HG03520 (cell line): ENCODE data around the gene SEC61G.

Experiments
- ATAC-seq: cut with Tn5 transposase; IDR thresholded peaks from one replicate; pipeline ENCODE4 v1.9.1; 2021; ENCODE audit warnings: mild to moderate bottlenecking, moderate library complexity; ENCODE audit not compliant: unreplicated experiment

The SEC61G gene

DNA sequence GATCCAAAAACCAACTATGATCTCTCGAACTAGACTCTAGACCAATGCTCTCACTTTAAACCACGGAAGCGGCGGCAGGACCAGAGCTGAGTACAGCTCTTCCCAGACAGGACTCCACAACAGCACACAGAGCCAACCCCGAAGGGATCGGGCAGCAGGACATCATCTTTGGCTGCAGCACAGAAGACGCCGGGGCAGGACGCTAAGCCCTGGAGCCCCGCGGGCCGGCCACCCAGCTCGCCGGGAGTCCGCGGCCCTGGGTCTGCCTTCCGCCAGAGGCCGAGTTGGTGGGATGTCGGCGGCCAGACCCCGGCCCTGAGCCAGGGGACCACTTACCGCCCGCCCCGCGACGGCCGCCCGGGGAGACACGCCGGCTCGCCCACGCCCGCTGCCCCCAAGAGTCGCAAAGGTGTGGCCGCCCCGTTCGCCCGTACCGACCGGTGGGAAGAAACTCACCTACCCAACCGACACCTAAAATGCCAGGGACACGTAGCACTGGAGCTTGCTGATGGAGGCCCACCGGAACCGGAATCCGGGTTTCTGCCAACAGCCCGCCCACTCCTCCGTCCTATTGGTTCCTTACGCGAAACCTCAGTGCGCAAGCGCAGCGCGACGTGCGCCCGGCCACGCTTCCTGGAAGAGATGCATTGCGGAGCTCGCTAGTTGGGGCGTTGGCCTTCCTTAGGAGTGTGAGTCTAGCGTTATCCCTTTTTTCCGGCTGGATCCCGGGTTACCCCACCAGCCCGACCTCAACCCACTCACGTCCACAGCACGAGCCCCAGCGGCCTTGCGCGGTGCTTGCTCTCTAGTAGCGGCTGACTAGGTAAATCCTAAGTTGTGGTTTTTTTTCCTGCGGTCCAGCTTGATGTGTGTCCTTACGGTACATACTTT, at the start of gene SEC61G:
Gene SEC61G (minus strand): TSS at position 510 of the 891 bp plus-strand sequence. CDS start 1,623 bp downstream, outside the sequence.
- peak; percentile 96 for ATAC-seq

DNA sequence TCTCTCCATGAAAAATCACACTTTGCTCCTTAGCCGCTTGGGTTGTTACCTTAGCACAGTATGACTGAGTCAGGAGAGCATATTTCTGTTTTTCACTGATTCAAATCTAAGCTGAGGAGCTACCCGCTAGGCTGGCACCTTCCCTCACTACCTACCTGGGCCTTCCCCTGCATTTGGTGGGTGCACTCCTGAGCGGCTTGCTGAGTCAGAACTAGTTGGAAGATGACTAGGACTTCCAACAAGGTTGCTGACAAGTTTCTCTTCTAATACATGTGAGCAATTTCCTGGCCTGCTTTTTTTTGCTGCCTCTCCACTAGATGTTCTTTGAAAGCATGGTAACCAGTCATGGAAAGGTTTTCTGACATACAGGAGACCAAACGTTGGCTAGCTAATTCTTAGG, 43.8 kb upstream of the SEC61G start:
- peak; percentile 56 for ATAC-seq

DNA sequence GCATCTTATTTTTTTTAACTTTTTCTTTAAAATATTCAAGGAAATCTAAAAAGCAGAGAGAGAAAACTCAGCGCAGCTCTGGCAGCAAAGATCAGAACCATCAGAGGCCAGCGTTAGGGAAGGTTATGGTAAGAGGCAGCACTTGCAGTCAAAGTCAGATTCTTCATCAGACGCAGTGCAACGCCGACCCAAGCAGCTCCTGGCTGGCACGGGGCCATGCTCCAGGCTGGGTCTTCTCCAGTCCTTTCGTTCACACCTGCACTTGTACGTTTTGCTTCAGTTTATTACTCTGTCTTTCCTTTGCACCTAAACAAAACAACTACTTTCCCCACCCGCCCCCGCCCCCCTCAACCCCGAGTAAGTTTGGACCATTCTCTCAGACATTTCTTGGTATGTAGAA, 43.1 kb upstream of the SEC61G start:
- no peak for ATAC-seq

DNA sequence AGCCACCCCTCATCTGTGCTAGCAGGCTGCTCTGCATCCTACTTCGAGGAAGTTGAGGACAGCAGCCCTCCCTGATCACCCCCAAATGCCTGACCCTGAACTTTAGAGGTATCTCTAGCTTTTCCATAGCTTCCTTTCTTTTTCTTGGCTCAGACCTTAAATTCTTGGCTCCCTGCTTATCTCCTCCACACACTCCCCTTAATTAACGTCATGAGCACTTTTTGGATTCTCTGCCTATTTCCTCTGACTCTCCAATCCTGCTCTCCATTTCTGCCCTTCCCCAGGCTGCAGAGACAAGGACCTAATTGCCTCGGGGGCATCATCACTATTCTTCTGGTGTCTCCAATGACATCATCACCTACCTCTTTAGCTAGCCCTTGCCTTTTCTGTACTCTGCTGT, 40.8 kb upstream of the SEC61G start:
- no peak for ATAC-seq

GRCh38 chr7:54798530-54798929, 39.5 kb upstream of the SEC61G start:
- ATAC-seq, result no peak

DNA sequence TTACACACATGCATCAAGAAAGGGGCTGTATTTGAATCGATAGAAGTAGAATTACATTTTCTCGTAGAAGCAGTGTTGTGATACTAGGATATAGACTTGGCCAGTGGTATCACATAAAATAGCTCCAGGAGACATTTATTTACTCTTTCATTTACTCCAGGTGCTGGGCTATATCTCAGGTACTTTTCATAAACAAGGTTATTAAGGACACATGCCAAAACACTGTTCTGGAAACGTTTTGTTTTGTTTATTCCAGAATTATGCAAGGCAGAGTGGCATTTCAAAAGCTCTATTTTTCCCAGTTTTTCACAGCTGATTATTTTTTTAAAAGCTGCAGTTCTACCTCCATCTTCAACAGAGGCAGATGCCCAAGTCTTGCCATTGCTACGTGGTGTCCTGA, 37.8 kb upstream of the SEC61G start:
- no peak for ATAC-seq

DNA sequence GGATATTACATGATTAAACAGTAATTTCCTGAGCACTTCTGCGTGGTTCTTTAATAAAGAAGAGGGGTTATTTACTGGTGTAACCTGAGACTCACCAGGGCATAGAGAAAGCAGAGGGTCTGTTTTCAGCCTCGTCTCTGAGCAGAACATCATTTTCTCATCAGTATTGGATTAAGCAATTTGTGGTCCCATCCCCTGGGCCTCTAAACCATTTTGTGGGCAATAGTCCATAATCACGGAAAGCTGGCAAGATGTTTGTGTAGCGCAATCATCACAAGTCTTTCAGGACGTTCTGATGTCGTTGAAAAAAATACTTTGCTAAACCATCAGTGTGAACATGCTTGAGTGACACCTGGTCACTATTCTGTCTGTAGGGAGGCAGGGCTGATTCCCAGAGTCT, 37.1 kb upstream of the SEC61G start:
- no peak for ATAC-seq

- no peak for ATAC-seq
These were observed 33.4 kb upstream of the SEC61G start for GRCh38 chr7:54792383-54792782.

DNA sequence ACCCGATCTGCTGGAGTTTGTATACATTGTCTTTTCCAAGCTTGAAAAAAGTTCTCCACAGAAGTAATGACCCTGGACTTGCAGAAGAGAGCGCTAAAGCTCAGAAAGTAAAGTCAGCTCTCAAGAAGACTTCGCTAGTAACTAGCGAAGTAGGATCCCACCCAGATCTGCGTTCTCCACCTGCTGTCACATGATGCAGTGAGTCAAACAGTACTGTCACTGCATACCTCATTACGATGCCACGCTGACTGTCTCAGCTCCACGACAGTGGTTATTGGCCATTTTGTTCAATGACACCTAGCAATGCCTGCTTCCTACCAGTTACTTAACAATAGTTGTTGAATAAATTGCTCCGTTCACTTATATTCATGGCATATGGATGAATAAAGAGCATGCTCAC, 29.7 kb upstream of the SEC61G start:
- ATAC-seq, result peak; percentile 72

DNA sequence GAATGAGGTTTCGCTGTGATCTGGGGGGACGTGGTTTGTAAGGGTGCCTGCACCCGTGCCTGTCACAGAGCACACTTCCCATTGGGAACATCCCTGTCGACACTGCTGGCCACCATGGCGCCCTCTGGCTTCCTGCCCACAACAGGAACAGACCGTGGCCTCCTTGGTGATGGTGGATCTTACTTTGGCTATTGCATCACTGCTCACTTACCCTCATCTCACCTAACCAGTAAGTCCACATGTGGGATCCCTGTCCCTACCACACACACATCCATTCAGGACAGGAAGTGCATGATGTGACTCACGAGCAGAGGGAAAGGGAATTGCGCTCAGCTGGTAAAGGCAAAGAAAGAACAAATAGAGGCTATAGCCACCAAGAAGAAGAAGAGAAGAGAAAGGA, 26.2 kb upstream of the SEC61G start:
- ATAC-seq, result no peak

- ATAC-seq, result no peak
These were observed 24.9 kb upstream of the SEC61G start for GRCh38 chr7:54783952-54784351.

- ATAC-seq, result no peak
These were observed 23.8 kb upstream of the SEC61G start for GRCh38 chr7:54782829-54783228.

- ATAC-seq, result no peak
These were observed 23.3 kb upstream of the SEC61G start for GRCh38 chr7:54782314-54782713.

DNA sequence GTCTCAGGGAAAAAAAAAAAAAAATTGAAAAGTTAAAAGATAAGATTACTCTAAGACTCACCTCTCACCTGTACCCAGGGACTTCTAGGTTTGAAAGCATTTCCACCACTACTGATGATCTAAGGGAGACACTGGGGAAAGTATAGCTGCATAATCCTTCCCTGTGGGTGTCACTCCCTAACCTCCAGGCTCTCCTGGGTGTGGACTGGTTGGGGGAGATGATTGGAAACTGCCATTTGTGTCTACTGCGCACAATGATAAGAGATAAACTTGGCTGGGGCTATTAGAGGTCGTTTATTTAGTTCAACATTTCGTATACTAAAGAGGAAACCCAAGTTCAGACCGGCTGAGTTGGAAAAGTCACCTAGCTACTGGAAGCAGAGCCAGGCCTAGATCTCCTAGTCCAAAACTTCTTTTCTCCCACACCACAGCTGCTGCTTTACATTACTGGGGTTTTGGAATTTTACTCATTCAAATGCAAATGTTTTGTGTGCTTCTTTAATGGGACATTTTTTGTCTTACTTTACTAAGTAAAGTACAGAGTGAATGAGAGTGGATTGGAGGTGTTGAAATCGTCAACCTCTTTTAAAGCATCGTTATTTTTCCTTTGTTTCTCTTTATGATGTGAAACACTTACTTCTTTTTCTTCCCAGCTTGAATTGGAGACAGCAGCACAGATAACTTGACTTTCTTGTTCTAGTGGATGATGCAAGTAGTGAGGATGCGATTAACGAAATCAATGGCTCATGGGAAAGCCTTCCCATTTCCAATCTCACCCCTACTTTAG, 22.3 kb upstream of the SEC61G start:
- no peak for ATAC-seq

GRCh38 chr7:54780490-54780889, 21.5 kb upstream of the SEC61G start:
- no peak for ATAC-seq

DNA sequence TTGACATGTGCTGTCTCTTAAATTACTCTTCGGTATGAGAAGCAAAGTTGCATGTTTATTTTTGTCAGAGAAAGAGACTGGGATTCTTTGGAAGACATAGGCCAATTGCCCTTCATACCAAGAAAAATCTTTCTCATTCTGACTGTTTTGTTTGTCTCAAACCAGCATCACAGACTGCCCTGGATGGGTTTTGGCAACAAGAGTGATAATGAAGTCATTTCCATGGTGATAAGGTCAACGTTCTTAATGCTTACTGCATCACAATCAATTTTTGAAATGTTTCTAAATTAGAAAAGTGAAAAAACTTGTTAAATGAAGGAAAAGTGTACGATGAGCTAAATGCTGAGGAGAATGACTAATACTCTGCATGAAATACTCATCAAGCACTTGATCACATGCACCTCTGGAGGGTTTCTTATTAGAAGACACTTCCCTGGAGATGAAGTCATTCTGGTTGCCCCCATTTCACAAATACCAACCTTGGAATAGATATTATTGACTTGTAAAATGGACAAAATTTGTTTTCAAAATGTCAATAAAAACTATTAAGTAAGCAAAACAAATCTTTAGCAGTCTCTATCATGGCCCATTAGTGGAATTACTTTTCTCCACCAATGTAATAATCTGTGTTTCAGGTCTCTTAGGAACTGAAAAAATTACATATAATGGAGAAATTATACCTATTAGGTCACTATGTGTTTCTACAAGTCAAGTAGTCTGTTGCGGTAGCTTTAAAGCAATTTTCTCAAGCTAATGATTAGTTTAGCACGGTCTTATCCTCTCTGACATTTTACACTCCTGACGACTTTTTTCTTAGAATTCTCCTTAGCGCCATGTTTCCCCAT, 19.9 kb upstream of the SEC61G start:
- no peak for ATAC-seq

- ATAC-seq, result no peak
These were observed 19.2 kb upstream of the SEC61G start for GRCh38 chr7:54778166-54778565.

DNA sequence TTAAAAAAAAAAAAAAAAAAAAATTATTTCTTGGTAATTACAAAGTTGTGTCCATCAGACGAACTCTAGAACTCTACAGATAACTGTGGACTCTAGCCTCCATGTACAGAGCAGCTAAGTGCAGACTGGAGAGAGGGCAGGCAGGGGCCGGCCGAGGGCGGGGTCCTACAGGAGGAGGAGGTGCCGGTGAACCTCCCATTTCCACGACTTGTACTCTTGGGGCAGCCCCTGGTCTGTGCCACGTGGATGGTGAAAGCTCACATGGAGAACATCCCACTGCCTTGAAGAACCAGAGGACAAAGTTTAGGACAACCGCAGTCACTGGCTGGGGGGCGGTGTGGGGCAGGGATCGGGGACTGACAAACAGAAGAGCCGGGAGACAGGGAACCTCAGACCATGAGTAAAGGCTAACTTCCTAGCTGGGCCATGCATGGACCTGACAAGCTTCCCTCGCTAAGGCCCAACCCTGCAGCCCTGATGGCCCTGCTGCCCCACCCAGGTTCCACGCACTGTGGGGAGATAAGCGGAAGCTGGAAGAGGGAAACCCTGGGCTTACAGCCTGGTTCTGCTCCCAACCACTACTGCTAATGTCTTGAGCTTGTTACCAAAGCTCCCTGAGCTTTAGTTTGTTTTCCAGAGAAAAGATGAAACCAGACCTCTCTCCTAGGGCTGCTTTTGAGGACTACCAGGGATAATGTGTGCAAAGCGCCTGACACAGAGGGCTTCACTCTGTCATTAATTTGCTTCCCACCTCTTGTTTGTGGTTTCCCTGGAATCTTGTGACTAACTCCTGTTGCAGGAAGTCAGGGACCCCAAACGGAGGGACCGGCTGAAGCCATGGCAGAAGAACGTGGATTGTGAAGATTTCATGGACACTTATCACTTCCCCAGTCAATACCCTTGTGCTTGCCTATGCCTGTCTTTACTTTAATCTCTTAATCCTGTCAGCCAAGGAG, 16.1 kb upstream of the SEC61G start:
- ATAC-seq, result no peak

DNA sequence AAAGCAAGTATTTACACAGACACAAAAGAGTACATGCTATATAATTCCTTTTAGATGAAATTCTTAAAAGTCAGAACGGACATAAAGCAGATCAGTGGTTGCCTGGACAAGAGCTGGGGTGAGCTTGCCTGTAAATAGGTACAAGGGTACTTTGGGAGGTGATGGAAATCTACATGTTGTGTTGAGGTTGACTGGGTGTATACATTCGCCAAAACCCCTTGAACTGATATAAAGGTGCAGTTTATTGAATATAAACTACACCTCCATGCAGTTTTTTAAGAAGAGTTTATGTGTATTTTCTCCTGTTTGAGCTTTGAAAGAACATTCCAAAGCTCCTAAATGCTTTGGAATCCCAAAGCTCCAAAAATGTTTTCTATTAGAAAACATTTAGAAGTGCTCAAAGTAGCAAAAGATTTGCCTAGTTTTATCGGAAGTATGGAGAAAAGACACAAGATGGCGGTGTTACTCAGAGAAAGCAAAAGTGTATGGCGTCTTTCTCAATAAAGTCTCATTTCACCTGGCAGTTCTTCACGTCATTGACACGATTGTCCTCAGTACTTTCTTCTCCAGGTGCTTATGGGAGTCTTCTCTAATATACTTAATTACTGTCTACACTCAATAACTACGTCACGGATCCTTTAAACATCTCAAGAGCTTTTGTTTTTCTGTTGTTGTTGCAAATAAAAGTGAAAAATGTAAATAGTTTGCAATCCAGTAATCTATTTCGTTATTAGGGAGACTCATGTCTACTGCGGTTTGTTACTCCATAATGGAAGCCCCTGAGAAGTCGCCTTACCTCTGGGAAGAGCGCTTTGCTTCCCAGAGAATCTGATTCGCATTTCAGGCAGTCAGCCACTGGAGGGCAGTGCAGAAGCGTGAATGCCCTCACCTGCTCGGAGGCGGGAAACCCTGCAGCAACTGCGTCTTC, 14.7 kb upstream of the SEC61G start:
- ATAC-seq, result peak; percentile 80
